Liver (tissue), 9 donors: ENCODE data around the gene PAIP1. TPM values are rescaled to one million over a fixed set of nuclear protein-coding genes. Genes with fewer than 3 reads are reported as not detected.

Source experiments
- DNase-seq: peaks from one replicate; pipeline ENCODE4 v3.0.0-alpha.2; 2017; ENCODE audit warnings: low spot score
- H3K27ac ChIP-seq, 2 donors: one replicate each; pipeline ENCODE4 v1.7.0; 2013; ENCODE audit warnings: inconsistent platforms in 2 of 2, low read length in 2 of 2, control low read depth in 1 of 2, low read depth in 1 of 2, mild to moderate bottlenecking in 1 of 2
- H3K27me3 ChIP-seq, 4 donors: one replicate each; pipeline versions ENCODE4 v1.6.1 to v1.7.0; 2013; ENCODE audit warnings: low read length in 3 of 4, inconsistent platforms in 1 of 4, mild to moderate bottlenecking in 1 of 4, moderate library complexity in 1 of 4; ENCODE audit not compliant: control insufficient read depth in 4 of 4, insufficient read depth in 4 of 4
- H3K36me3 ChIP-seq, 4 donors: one replicate each; pipeline versions ENCODE4 v1.6.1 to v1.7.0; 2013; ENCODE audit warnings: low read length in 3 of 4, mild to moderate bottlenecking in 3 of 4, low read depth in 1 of 4, moderate library complexity in 1 of 4; ENCODE audit not compliant: control insufficient read depth in 4 of 4, insufficient read depth in 3 of 4
- H3K4me1 ChIP-seq, 4 donors: one replicate each; pipeline versions ENCODE4 v1.6.1 to v1.7.0; 2013; ENCODE audit warnings: low read length in 3 of 4, mild to moderate bottlenecking in 3 of 4, moderate library complexity in 1 of 4; ENCODE audit not compliant: control insufficient read depth in 4 of 4, insufficient read depth in 4 of 4
- H3K4me3 ChIP-seq, 3 donors: one replicate each; pipeline versions ENCODE4 v1.6.1 to v1.7.0; 2013; ENCODE audit warnings: low read length in 3 of 3, control low read depth in 1 of 3, low read depth in 1 of 3, mild to moderate bottlenecking in 1 of 3
- H3K9ac ChIP-seq, 2 donors: one replicate each; pipeline ENCODE4 v1.7.0; 2013; ENCODE audit warnings: low read length in 2 of 2, mild to moderate bottlenecking in 2 of 2, moderate library complexity in 2 of 2, control low read depth in 1 of 2, low read depth in 1 of 2
- H3K9me3 ChIP-seq, 4 donors: one replicate each; pipeline versions ENCODE4 v1.6.1 to v1.7.0; 2013; ENCODE audit warnings: low read length in 3 of 4; ENCODE audit not compliant: control insufficient read depth in 4 of 4
- ATF3 ChIP-seq: IDR thresholded peaks from 2 replicates; pipeline ENCODE4 v1.6.1; 2016; ENCODE audit warnings: antibody characterized with exemption
- CTCF ChIP-seq: fragments of 150-350 bp; IDR thresholded peaks from 2 replicates; pipeline ENCODE4 v1.5.1; 2017; ENCODE audit warnings: improper control_type of control experiment, low read depth, low read length; ENCODE audit not compliant: missing input control
- EGR1 ChIP-seq, 2 donors: IDR thresholded peaks; 2 replicates each; pipeline ENCODE4 v1.6.1; 2016 to 2018; ENCODE audit warnings: antibody characterized with exemption in 2 of 2, low read depth in 2 of 2
- FOXA1 ChIP-seq: IDR thresholded peaks from 2 replicates; pipeline ENCODE4 v1.6.1; 2016; ENCODE audit warnings: antibody characterized with exemption
- FOXA2 ChIP-seq: IDR thresholded peaks from 2 replicates; pipeline ENCODE4 v1.6.1; 2016; ENCODE audit warnings: antibody characterized with exemption
- GABPA ChIP-seq, 2 donors: IDR thresholded peaks in 1 of 2; conservative IDR thresholded peaks in 1 of 2; 2 replicates each; pipeline ENCODE4 v1.6.1; 2016; ENCODE audit warnings: antibody characterized with exemption in 2 of 2, mild to moderate bottlenecking in 1 of 2, moderate library complexity in 1 of 2
- HNF4A ChIP-seq, 2 donors: conservative IDR thresholded peaks; 2 replicates each; pipeline ENCODE4 v1.6.1; 2016; ENCODE audit warnings: antibody characterized with exemption in 2 of 2, mild to moderate bottlenecking in 2 of 2
- HNF4G ChIP-seq: IDR thresholded peaks from 2 replicates; pipeline ENCODE4 v1.6.1; 2016; ENCODE audit warnings: antibody characterized with exemption
- JUND ChIP-seq, 2 donors: IDR thresholded peaks; 2 replicates each; pipeline ENCODE4 v1.6.1; 2016; ENCODE audit warnings: antibody characterized with exemption in 2 of 2
- MAX ChIP-seq: IDR thresholded peaks from 2 replicates; pipeline ENCODE4 v1.6.1; 2016; ENCODE audit warnings: antibody characterized with exemption
- NR2F2 ChIP-seq: IDR thresholded peaks from 2 replicates; pipeline ENCODE4 v1.6.1; 2016; ENCODE audit warnings: antibody characterized with exemption
- RAD21 ChIP-seq, 2 donors: IDR thresholded peaks; 2 replicates each; pipeline ENCODE4 v1.6.1; 2016; ENCODE audit warnings: antibody characterized with exemption in 2 of 2, mild to moderate bottlenecking in 2 of 2
- REST ChIP-seq: IDR thresholded peaks from 2 replicates; pipeline ENCODE4 v1.6.1; 2016; ENCODE audit warnings: antibody characterized with exemption, mild to moderate bottlenecking
- RXRA ChIP-seq, 2 donors: IDR thresholded peaks; 2 replicates each; pipeline ENCODE4 v1.6.1; 2017 to 2018; ENCODE audit warnings: antibody characterized with exemption in 2 of 2, mild to moderate bottlenecking in 1 of 2
- SP1 ChIP-seq: IDR thresholded peaks from 2 replicates; pipeline ENCODE4 v1.6.1; 2018; ENCODE audit warnings: antibody characterized with exemption, mild to moderate bottlenecking
- TAF1 ChIP-seq: conservative IDR thresholded peaks from 2 replicates; pipeline ENCODE4 v1.6.1; 2016; ENCODE audit warnings: antibody characterized with exemption, mild to moderate bottlenecking
- YY1 ChIP-seq: IDR thresholded peaks from 2 replicates; pipeline ENCODE4 v1.6.1; 2016; ENCODE audit warnings: antibody characterized with exemption, mild to moderate bottlenecking
- ZBTB33 ChIP-seq: IDR thresholded peaks from 2 replicates; pipeline ENCODE4 v1.6.1; 2016; ENCODE audit warnings: antibody characterized with exemption
- WGBS: extraction: QIAGEN DNeasy Blood & Tissue Kit; methylation state at CpG from one replicate; pipeline ENCODE4 v1.1.7; 2013; 5-methylcytosine and 5-hydroxymethylcytosine counted together
- polyA plus RNA-seq, 2 donors: library from polyadenylated mRNA; stranded (reverse) in 1 of 2; unstranded in 1 of 2; fragments of 200-250 nt in 1 of 2; fragments of >200 nt in 1 of 2; fragmentation: Nextera tagmentation in 1 of 2; extraction: Ambion mirVana in 1 of 2; gene quantifications; one replicate each; pipeline versions ENCODE4 v1.2.1 to v1.2.3, GENCODE V29; 2013 to 2015
- total RNA-seq, 2 donors: library from RNA; depleted of rRNA; stranded (reverse); fragments of >200 nt; gene quantifications; one replicate each; pipeline ENCODE4 v1.2.3, GENCODE V29; 2014
- donor health status: healthy.
- donor health status: healthy.
- donor health status: healthy.
- donor health status: healthy.
- donor health status: healthy.

Gene PAIP1
- total and polyA plus RNA-seq, 4 donors: 27.0 to 50.8 (median 44.2) TPM

GRCh38 chr5:43515678-43516048, 41.2 kb downstream of the PAIP1 start:
- Histone ChIP-seq H3K36me3 (no peaks in the 10 kb centered on the region), H3K27me3 (no peaks in the 10 kb centered on the region), H3K4me3 (peak overlapping the region; percentile 62 to 88 (median 76)), H3K27ac (peak overlapping the region in 1 of 2 donors; percentile 68), H3K9me3 (no peaks in the 10 kb centered on the region), H3K9ac (peak overlapping the region; percentile 49 to 64), H3K4me1 (peaks cover 2 to 16% (median 8%) of the 10 kb centered on the region in 4 donors)
- DNase-seq: no peak
- TF ChIP-seq YY1: no peak
- peak in 1 of 2 donors; percentile 2 for TF ChIP-seq RXRA (IDR thresholded peaks at IDR 0.05)
- WGBS: 27% methylated on average over 1 of the region's 1 CpG

GRCh38 chr5:43514816-43515677, 41.8 kb downstream of the PAIP1 start, which contains the start of gene C5orf34:
TSS of gene C5orf34 (minus strand) at chr5:43515148. CDS start at chr5:43509339, 5,809 bp downstream.
- TF ChIP-seq MAX: peak; percentile 70
- TF ChIP-seq HNF4G: no peak
- peak; percentile 95 for TF ChIP-seq TAF1
- TF ChIP-seq FOXA2: no peak
- TF ChIP-seq RAD21 (IDR thresholded peaks at IDR 0.05): peak; percentile 42 to 49
- peak; percentile 61 for TF ChIP-seq FOXA1
- peak; percentile 42 for TF ChIP-seq SP1
- TF ChIP-seq ZBTB33: peak; percentile 39
- peak; percentile 91 for TF ChIP-seq YY1
- peak in 1 of 2 donors; percentile 11 for TF ChIP-seq RXRA (IDR thresholded peaks at IDR 0.05)
- peak in 1 of 2 donors; percentile 41 for TF ChIP-seq EGR1 (IDR thresholded peaks at IDR 0.05; ENCODE audit: low read depth in 2 of 2)
- peak in 1 of 2 donors; percentile 4 for TF ChIP-seq HNF4A (conservative IDR thresholded peaks at IDR 0.05)
- TF ChIP-seq GABPA (IDR thresholded peaks at IDR 0.05 in 1 of 2, conservative IDR thresholded peaks at IDR 0.05 in 1 of 2): peak; percentile 99
- no peak for TF ChIP-seq ATF3
- TF ChIP-seq JUND (IDR thresholded peaks at IDR 0.05): no peak
- no peak for TF ChIP-seq NR2F2
- TF ChIP-seq REST: peak; percentile 75
- no peak for TF ChIP-seq CTCF
- H3K27me3 ChIP-seq: no peaks in the 10 kb centered on the region
- under 1% methylated on average over 35 of the region's 35 CpGs for WGBS
- H3K9ac ChIP-seq: peak within 1 kb of the TSS; percentile 64 to 76
- peak within 1 kb of the TSS; percentile 56 to 68 for H3K27ac ChIP-seq
- H3K36me3 ChIP-seq: no peaks in the 10 kb centered on the region
- peak within 1 kb of the TSS; percentile 62 to 88 (median 76) for H3K4me3 ChIP-seq
- no peaks in the 10 kb centered on the region for H3K9me3 ChIP-seq
- peak; percentile 99 for DNase-seq
- peaks cover 2 to 16% (median 8%) of the 10 kb centered on the region in 4 donors for H3K4me1 ChIP-seq
